HUDEP-2 (cell line): ENCODE measurements around the gene LCE1A.

Source experiments
- DNase-seq, 76 experiments: peaks; one replicate each; lab custom pipeline; 2025; ENCODE audit not compliant: unreplicated experiment in 76 of 76; lab: John Stamatoyannopoulos, UW

Gene LCE1A

GRCh38 chr1:152827173-152827572, at the start of gene LCE1A:
Gene LCE1A (plus strand): TSS chr1:152827473. CDS start chr1:152827473, 0 bp downstream.
- no peak for DNase-seq

- DNase-seq: peak in 18 of 76 experiments; percentile 2 to 20 (median 6)
Measured at GRCh38 chr1:152777510-152778137, 49.6 kb upstream of the LCE1A start.

GRCh38 chr1:152783095-152783494, 44.2 kb upstream of the LCE1A start:
- no peak for DNase-seq

- no peak for DNase-seq
Measured at GRCh38 chr1:152786077-152786476, 41.2 kb upstream of the LCE1A start, which contains the start of gene LCE1E. Gene LCE1E (plus strand): TSS chr1:152786257. CDS start chr1:152787300, 1,043 bp downstream.

- DNase-seq: no peak
Measured at GRCh38 chr1:152795686-152796085, 31.6 kb upstream of the LCE1A start.

GRCh38 chr1:152796421-152796820, 30.9 kb upstream of the LCE1A start, which contains the start of gene LCE1D:
Gene LCE1D (plus strand): TSS chr1:152796721. CDS start chr1:152797795, 1,074 bp downstream.
- DNase-seq: no peak

GRCh38 chr1:152801333-152801732, 25.9 kb upstream of the LCE1A start:
- no peak for DNase-seq

- no peak for DNase-seq
Measured at GRCh38 chr1:152806576-152806975, 20.7 kb upstream of the LCE1A start, which contains the start of gene LCE1C. Gene LCE1C (minus strand): TSS chr1:152806651. CDS start chr1:152805478, 1,173 bp downstream.

GRCh38 chr1:152811050-152811449, 16.2 kb upstream of the LCE1A start:
- no peak for DNase-seq

- no peak for DNase-seq
Measured at GRCh38 chr1:152811671-152812070, 15.6 kb upstream of the LCE1A start, which contains the start of gene LCE1B. Gene LCE1B (plus strand): TSS chr1:152811971. CDS start chr1:152812447, 476 bp downstream.

- no peak for DNase-seq
Measured at GRCh38 chr1:152817309-152817708, 10.0 kb upstream of the LCE1A start.

- no peak for DNase-seq
Measured at GRCh38 chr1:152823294-152823693, 4.0 kb upstream of the LCE1A start.

GRCh38 chr1:152824964-152825363, 2.3 kb upstream of the LCE1A start:
- DNase-seq: no peak

GRCh38 chr1:152836870-152837269, 9.6 kb downstream of the LCE1A start:
- DNase-seq: no peak

GRCh38 chr1:152842556-152842955, 15.3 kb downstream of the LCE1A start, which contains the start of gene LCE6A:
Gene LCE6A (plus strand): TSS chr1:152842856. CDS start chr1:152843521, 665 bp downstream.
- DNase-seq: no peak

GRCh38 chr1:152855661-152856060, 28.4 kb downstream of the LCE1A start:
- DNase-seq: no peak

- no peak for DNase-seq
Measured at GRCh38 chr1:152858062-152858461, 30.8 kb downstream of the LCE1A start.

- no peak for DNase-seq
Measured at GRCh38 chr1:152859696-152860095, 32.4 kb downstream of the LCE1A start, which contains the start of gene LCE7A. Gene LCE7A (plus strand): TSS chr1:152859996. CDS start chr1:152860698, 702 bp downstream.

GRCh38 chr1:152860129-152860528, 32.9 kb downstream of the LCE1A start:
- DNase-seq: no peak

- DNase-seq: no peak
Measured at GRCh38 chr1:152861374-152861773, 34.1 kb downstream of the LCE1A start.

GRCh38 chr1:152864443-152864842, 37.2 kb downstream of the LCE1A start:
- no peak for DNase-seq

GRCh38 chr1:152866321-152866720, 39.0 kb downstream of the LCE1A start:
- no peak for DNase-seq
